NT2/D1 (cell line): Measurements from ENCODE around the gene CTBP1.
A peak's percentile ranks its signal among the peaks of the same experiment; 100 is the strongest.

Experiments
- DNase-seq: peaks from one replicate; pipeline ENCODE4 v3.0.0-alpha.2; 2011; ENCODE audit warnings: low read depth, low spot score
- H3K27me3 ChIP-seq: 2 replicates; pipeline ENCODE4 v1.6.0; 2011; ENCODE audit warnings: mild to moderate bottlenecking; ENCODE audit not compliant: insufficient read length, insufficient read depth
- H3K36me3 ChIP-seq: 2 replicates; pipeline ENCODE4 v1.6.1; 2011; ENCODE audit warnings: mild to moderate bottlenecking, low read length, mixed read lengths; ENCODE audit not compliant: insufficient read depth, insufficient read length
- H3K4me1 ChIP-seq: 2 replicates; pipeline ENCODE4 v1.5.1; 2011; ENCODE audit not compliant: insufficient read depth, insufficient read length
- H3K4me3 ChIP-seq: 2 replicates; pipeline ENCODE4 v1.5.1; 2011; ENCODE audit warnings: low read depth; ENCODE audit not compliant: insufficient read length
- H3K9ac ChIP-seq: 2 replicates; pipeline ENCODE4 v1.6.0; 2011; ENCODE audit warnings: low read depth; ENCODE audit not compliant: insufficient read length
- H3K9me3 ChIP-seq: 2 replicates; pipeline ENCODE4 v1.5.1; 2011; ENCODE audit warnings: mild to moderate bottlenecking, low read length; ENCODE audit not compliant: insufficient read depth
- SUZ12 ChIP-seq: IDR thresholded peaks from 2 replicates; pipeline ENCODE4 v1.6.1; 2011; ENCODE audit not compliant: insufficient read length, insufficient read depth; ENCODE audit errors: extremely low read depth
- YY1 ChIP-seq: IDR thresholded peaks from 2 replicates; pipeline ENCODE4 v1.6.1; 2011; ENCODE audit not compliant: insufficient read length, insufficient read depth
- ZNF274 ChIP-seq: IDR thresholded peaks from 2 replicates; pipeline ENCODE4 v1.6.1; 2011; ENCODE audit warnings: mild to moderate bottlenecking, low read depth, low read length

The CTBP1 gene

GRCh38 chr4:1182313-1182712, 66.6 kb downstream of the CTBP1 start:
- Histone ChIP-seq H3K36me3 (no peaks in the 10 kb centered on the region), H3K4me3 (no peak overlapping the region), H3K9ac (no peak overlapping the region), H3K9me3 (peaks cover 31% of the 10 kb centered on the region), H3K4me1 (peaks cover 10% of the 10 kb centered on the region), H3K27me3 (no peaks in the 10 kb centered on the region)
- no peak for TF ChIP-seq SUZ12
- TF ChIP-seq YY1, result no peak
- TF ChIP-seq ZNF274, result no peak
- no peak for DNase-seq

DNA sequence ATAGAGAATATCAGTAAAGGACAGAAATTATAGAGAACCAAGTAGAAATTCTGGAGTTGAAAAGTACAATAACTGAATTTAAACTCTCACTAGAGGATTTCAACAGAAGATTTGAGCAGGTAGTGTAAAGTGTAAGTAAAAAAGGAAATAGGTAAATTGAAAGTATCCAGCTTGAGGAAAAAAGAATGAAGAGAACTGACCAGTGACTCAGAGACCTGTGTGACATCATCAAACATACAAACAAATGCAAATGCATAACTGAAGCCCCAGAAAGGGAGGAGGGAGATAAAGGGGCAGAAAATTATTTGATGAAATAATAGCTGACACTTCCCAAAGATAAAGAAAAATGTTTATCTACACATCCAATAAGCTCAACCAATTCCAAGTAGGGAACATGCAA, 68.3 kb downstream of the CTBP1 start:
- Histone ChIP-seq H3K9ac (no peak overlapping the region), H3K4me1 (peaks cover 14% of the 10 kb centered on the region), H3K9me3 (peaks cover 31% of the 10 kb centered on the region), H3K36me3 (no peaks in the 10 kb centered on the region), H3K27me3 (no peaks in the 10 kb centered on the region), H3K4me3 (no peak overlapping the region)
- DNase-seq, result no peak
- TF ChIP-seq YY1, result no peak
- no peak for TF ChIP-seq ZNF274
- TF ChIP-seq SUZ12, result no peak

DNA sequence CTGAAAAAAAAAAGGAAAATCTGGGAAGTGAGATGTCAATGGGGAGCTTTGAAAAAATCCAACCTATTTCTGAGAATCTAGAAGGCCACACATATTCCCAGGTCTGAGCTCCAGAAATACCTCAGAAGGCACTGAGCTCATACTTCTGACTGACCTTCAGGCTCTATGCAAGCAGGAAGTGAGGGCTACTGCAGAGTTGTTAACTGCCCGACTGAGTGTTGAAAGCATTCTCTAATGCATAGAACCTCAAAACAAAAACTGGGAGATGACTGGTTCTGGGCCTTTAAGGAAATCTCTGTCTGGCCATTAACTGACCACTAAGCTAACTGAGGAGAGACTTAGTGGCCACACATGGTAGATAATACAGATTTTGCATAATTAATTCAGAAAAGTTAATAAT, 69.0 kb downstream of the CTBP1 start:
- no peak for DNase-seq
- Histone ChIP-seq H3K4me3 (no peak overlapping the region), H3K9me3 (peaks cover 31% of the 10 kb centered on the region), H3K27me3 (no peaks in the 10 kb centered on the region), H3K9ac (no peak overlapping the region), H3K36me3 (no peaks in the 10 kb centered on the region), H3K4me1 (peaks cover 14% of the 10 kb centered on the region)
- TF ChIP-seq ZNF274 (no peak), SUZ12 (no peak), YY1 (no peak)

GRCh38 chr4:1179089-1179441, 69.9 kb downstream of the CTBP1 start:
- no peaks in the 10 kb centered on the region for H3K27me3 ChIP-seq
- no peaks in the 10 kb centered on the region for H3K36me3 ChIP-seq
- H3K9me3 ChIP-seq, result peaks cover 31% of the 10 kb centered on the region
- TF ChIP-seq ZNF274, result no peak
- TF ChIP-seq SUZ12, result no peak
- no peak for TF ChIP-seq YY1
- peaks cover 14% of the 10 kb centered on the region for H3K4me1 ChIP-seq
- H3K9ac ChIP-seq, result peak overlapping the region; percentile 15
- H3K4me3 ChIP-seq, result no peak overlapping the region
- no peak for DNase-seq

GRCh38 chr4:1178300-1179088, 70.4 kb downstream of the CTBP1 start:
- peaks cover 31% of the 10 kb centered on the region for H3K9me3 ChIP-seq
- no peaks in the 10 kb centered on the region for H3K36me3 ChIP-seq
- H3K4me3 ChIP-seq, result no peak overlapping the region
- TF ChIP-seq SUZ12 (no peak), ZNF274 (no peak), YY1 (no peak)
- H3K9ac ChIP-seq, result peak overlapping the region; percentile 15
- H3K27me3 ChIP-seq, result no peaks in the 10 kb centered on the region
- H3K4me1 ChIP-seq, result peaks cover 18% of the 10 kb centered on the region
- no peak for DNase-seq

GRCh38 chr4:1177274-1178141, 71.4 kb downstream of the CTBP1 start:
- no peak for DNase-seq
- TF ChIP-seq YY1 (no peak), SUZ12 (no peak), ZNF274 (no peak)
- no peaks in the 10 kb centered on the region for H3K36me3 ChIP-seq
- H3K9ac ChIP-seq, result peak overlapping the region; percentile 34
- H3K4me3 ChIP-seq, result no peak overlapping the region
- peaks cover 22% of the 10 kb centered on the region for H3K4me1 ChIP-seq
- peaks cover 28% of the 10 kb centered on the region for H3K9me3 ChIP-seq
- H3K27me3 ChIP-seq, result no peaks in the 10 kb centered on the region
